Hepatocyte (in vitro differentiated cells): ENCODE results near the gene PLA2G12B. TPM values are rescaled to one million over a fixed set of nuclear protein-coding genes. Genes with fewer than 3 reads are reported as not detected.
"Not testable (repeated sequence)": the region's sequence is repeated elsewhere in the genome, so short reads cannot be mapped to it uniquely, and the experiment has no call there.

Experiments
- DNase-seq: peaks from one replicate; pipeline ENCODE4 v3.0.0-alpha.2; 2016; ENCODE audit warnings: low spot score
- H2AFZ ChIP-seq: fragments of 200-600 bp; sonication (generic); 2 replicates; pipeline ENCODE4 v1.6.0; 2016; ENCODE audit warnings: antibody characterized with exemption, mild to moderate bottlenecking
- H3K27ac ChIP-seq: fragments of 200-600 bp; sonication (generic); 2 replicates; pipeline ENCODE4 v1.5.1; 2016; ENCODE audit warnings: mild to moderate bottlenecking
- H3K27me3 ChIP-seq: fragments of 200-600 bp; sonication (generic); 2 replicates; pipeline ENCODE4 v1.6.1; 2016
- H3K36me3 ChIP-seq: fragments of 200-600 bp; sonication (generic); replicated peaks from 2 replicates; pipeline ENCODE4 v1.5.1; 2016; ENCODE audit warnings: low read depth; ENCODE audit not compliant: insufficient read depth
- H3K4me1 ChIP-seq: fragments of 200-600 bp; sonication (generic); 2 replicates; pipeline ENCODE4 v1.5.1; 2016; ENCODE audit warnings: mild to moderate bottlenecking, moderate library complexity; ENCODE audit not compliant: insufficient read depth
- H3K4me2 ChIP-seq: fragments of 200-600 bp; sonication (generic); 2 replicates; pipeline ENCODE4 v1.6.0; 2016
- H3K4me3 ChIP-seq: fragments of 200-600 bp; sonication (generic); 2 replicates; pipeline ENCODE4 v1.5.1; 2016; ENCODE audit warnings: mild to moderate bottlenecking
- H3K79me2 ChIP-seq: fragments of 200-600 bp; sonication (generic); 2 replicates; pipeline ENCODE4 v1.6.0; 2017; ENCODE audit warnings: mild to moderate bottlenecking
- H3K9me2 ChIP-seq: fragments of 200-600 bp; sonication (generic); replicated peaks from 2 replicates; pipeline ENCODE4 v1.6.0; 2017; ENCODE audit warnings: mild to moderate bottlenecking; ENCODE audit not compliant: insufficient read depth
- H3K9me3 ChIP-seq: fragments of 200-600 bp; sonication (generic); 2 replicates; pipeline ENCODE4 v1.5.1; 2016; ENCODE audit warnings: low read depth, mild to moderate bottlenecking
- H4K20me1 ChIP-seq: fragments of 200-600 bp; sonication (generic); 2 replicates; pipeline ENCODE4 v1.6.0; 2016; ENCODE audit warnings: mild to moderate bottlenecking; ENCODE audit not compliant: insufficient read depth, poor library complexity, severe bottlenecking
- CTCF ChIP-seq: fragments of 200-600 bp; sonication (generic); IDR thresholded peaks from 2 replicates; pipeline ENCODE4 v1.5.1; 2016; ENCODE audit warnings: antibody characterized with exemption, mild to moderate bottlenecking; ENCODE audit not compliant: poor library complexity
- EZH2 ChIP-seq: fragments of 200-600 bp; sonication (generic); IDR thresholded peaks from 2 replicates; pipeline ENCODE4 v1.6.1; 2016; ENCODE audit warnings: antibody characterized with exemption, mild to moderate bottlenecking, borderline replicate concordance
- EZH2phosphoT487 ChIP-seq: fragments of 200-600 bp; sonication (generic); IDR thresholded peaks from one replicate; pipeline ENCODE4 v1.6.1; 2018; ENCODE audit warnings: antibody characterized with exemption, mild to moderate bottlenecking, low read depth, moderate library complexity; ENCODE audit not compliant: unreplicated experiment, severe bottlenecking
- WGBS: methylation state at CpG from one replicate; pipeline ENCODE4 v1.1.6; 2016; ENCODE audit warnings: low lambda C conversion rate; ENCODE audit errors: missing lambda C conversion rate; 5-methylcytosine and 5-hydroxymethylcytosine counted together
- polyA plus RNA-seq: library from polyadenylated mRNA; unstranded; fragments of >200 nt; fragmentation: Nextera tagmentation; extraction: Ambion mirVana; gene quantifications from 2 replicates; pipeline ENCODE4 v1.2.1, GENCODE V29; 2016
- total RNA-seq: library from RNA; depleted of rRNA; stranded (reverse); fragments of >200 nt; gene quantifications from 2 replicates; pipeline ENCODE4 v1.2.3, GENCODE V29; 2014

Gene PLA2G12B
- total and polyA plus RNA-seq, 2 experiments from 2014 or later: 21.1 to 39.9 TPM

- not testable (repeated sequence) for H3K4me2 ChIP-seq, DNase-seq, H3K27me3 ChIP-seq, H3K4me3 ChIP-seq, H3K9me3 ChIP-seq, H3K9me2 ChIP-seq, H4K20me1 ChIP-seq, H3K27ac ChIP-seq, H2AFZ ChIP-seq, H3K4me1 ChIP-seq, H3K36me3 ChIP-seq, H3K79me2 ChIP-seq
- WGBS: 85% methylated on average over 7 of the region's 7 CpGs
Measured at GRCh38 chr10:72989771-72990170, 35.2 kb upstream of the PLA2G12B start.

- not testable (repeated sequence) for H3K4me2 ChIP-seq, H2AFZ ChIP-seq, H3K4me1 ChIP-seq, H3K9me3 ChIP-seq, H3K79me2 ChIP-seq, H3K27me3 ChIP-seq, H3K27ac ChIP-seq, H3K9me2 ChIP-seq, H3K36me3 ChIP-seq, H4K20me1 ChIP-seq, DNase-seq, H3K4me3 ChIP-seq
- 100% methylated on average over 4 of the region's 4 CpGs for WGBS
Measured at GRCh38 chr10:72984618-72985017, 30.0 kb upstream of the PLA2G12B start.

- Histone ChIP-seq H2AFZ (no peak overlapping the region), H3K79me2 (no peaks in the 10 kb centered on the region), H3K27ac (no peak overlapping the region), H3K4me2 (no peak overlapping the region), H3K36me3 (no peaks in the 10 kb centered on the region), H4K20me1 (no peaks in the 10 kb centered on the region), H3K4me3 (no peak overlapping the region), H3K9me3 (peaks cover 13% of the 10 kb centered on the region), H3K9me2 (no peaks in the 10 kb centered on the region), H3K4me1 (no peaks in the 10 kb centered on the region), H3K27me3 (no peaks in the 10 kb centered on the region)
- TF ChIP-seq EZH2: no peak
- TF ChIP-seq EZH2phosphoT487: no peak
- no peak for TF ChIP-seq CTCF
- no peak for DNase-seq
- 89% methylated on average over 2 of the region's 2 CpGs for WGBS
Measured at GRCh38 chr10:72981882-72982529, 27.4 kb upstream of the PLA2G12B start.

GRCh38 chr10:72981028-72981881 lies 26.6 kb upstream of the PLA2G12B start:
- H3K9me2 ChIP-seq: no peaks in the 10 kb centered on the region
- no peaks in the 10 kb centered on the region for H4K20me1 ChIP-seq
- no peaks in the 10 kb centered on the region for H3K27me3 ChIP-seq
- no peak overlapping the region for H3K4me2 ChIP-seq
- no peak overlapping the region for H3K27ac ChIP-seq
- H3K9me3 ChIP-seq: peaks cover 13% of the 10 kb centered on the region
- WGBS: 97% methylated on average over 4 of the region's 4 CpGs
- H3K36me3 ChIP-seq: no peaks in the 10 kb centered on the region
- H3K79me2 ChIP-seq: no peaks in the 10 kb centered on the region
- TF ChIP-seq EZH2phosphoT487: no peak
- TF ChIP-seq EZH2: no peak
- TF ChIP-seq CTCF: no peak
- no peak overlapping the region for H3K4me3 ChIP-seq
- H3K4me1 ChIP-seq: no peaks in the 10 kb centered on the region
- H2AFZ ChIP-seq: no peak overlapping the region
- DNase-seq: no peak
